Testis (tissue), 2 donors: ENCODE results near the gene RTP1.

ENCODE experiments used
- CTCF ChIP-seq, 3 experiments: fragments of 450-650 bp in 2 of 3; fragments of 200-600 bp in 1 of 3; sonication (generic) in 1 of 3; IDR thresholded peaks; one replicate each; pipeline ENCODE4 v1.5.1; 2016 to 2019; ENCODE audit warnings: antibody characterized with exemption in 3 of 3, mild to moderate bottlenecking in 2 of 3, moderate library complexity in 1 of 3
- POLR2A ChIP-seq: fragments of 450-650 bp; IDR thresholded peaks from one replicate; pipeline ENCODE4 v1.6.1; 2017; ENCODE audit warnings: antibody characterized with exemption, mild to moderate bottlenecking, moderate library complexity

- TF ChIP-seq POLR2A (no peak), CTCF (IDR thresholded peaks at IDR 0.05) (no peak)
Measured at GRCh38 chr3:187198490-187198889, 1.2 kb downstream of the RTP1 start.
